Uterus (tissue), 2 donors: ENCODE results near the gene AP2B1.

Experiments
- POLR2A ChIP-seq, 2 donors: fragments of 450-650 bp; IDR thresholded peaks; one replicate each; pipeline ENCODE4 v1.6.1; 2016; ENCODE audit warnings: antibody characterized with exemption in 2 of 2, mild to moderate bottlenecking in 1 of 2, moderate library complexity in 1 of 2
- TF ChIP-seq, protein P1 (sequence below), 4 experiments: fragments of 200-600 bp in 2 of 4; fragments of 450-650 bp in 2 of 4; sonication (generic) in 2 of 4; IDR thresholded peaks; one replicate each; pipeline ENCODE4 v1.5.1; 2016 to 2019; ENCODE audit warnings: antibody characterized with exemption in 4 of 4, mild to moderate bottlenecking in 2 of 4, moderate library complexity in 1 of 4

DNA sequence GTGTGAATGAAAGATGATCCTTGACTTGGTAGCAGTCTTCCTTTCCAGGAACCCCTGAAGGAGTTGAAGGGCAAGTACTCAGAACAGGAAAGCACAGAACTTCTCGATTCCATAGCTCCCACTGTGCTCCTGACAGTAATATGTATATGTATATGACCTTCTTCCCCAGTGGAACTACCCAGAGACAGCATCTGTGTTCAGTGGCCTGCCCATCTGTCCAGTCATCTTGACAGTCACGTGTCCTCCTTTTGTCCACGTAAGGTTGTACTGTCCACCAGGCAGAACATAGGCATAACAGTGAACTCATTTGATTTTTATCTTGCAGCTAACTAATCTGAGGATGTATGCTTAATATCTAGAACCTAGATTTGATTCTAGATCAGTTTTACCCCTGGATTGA is 106.5 kb downstream of the AP2B1 start:
- no peak for TF ChIP-seq POLR2A (IDR thresholded peaks at IDR 0.05)
- TF ChIP-seq, protein P1, sequence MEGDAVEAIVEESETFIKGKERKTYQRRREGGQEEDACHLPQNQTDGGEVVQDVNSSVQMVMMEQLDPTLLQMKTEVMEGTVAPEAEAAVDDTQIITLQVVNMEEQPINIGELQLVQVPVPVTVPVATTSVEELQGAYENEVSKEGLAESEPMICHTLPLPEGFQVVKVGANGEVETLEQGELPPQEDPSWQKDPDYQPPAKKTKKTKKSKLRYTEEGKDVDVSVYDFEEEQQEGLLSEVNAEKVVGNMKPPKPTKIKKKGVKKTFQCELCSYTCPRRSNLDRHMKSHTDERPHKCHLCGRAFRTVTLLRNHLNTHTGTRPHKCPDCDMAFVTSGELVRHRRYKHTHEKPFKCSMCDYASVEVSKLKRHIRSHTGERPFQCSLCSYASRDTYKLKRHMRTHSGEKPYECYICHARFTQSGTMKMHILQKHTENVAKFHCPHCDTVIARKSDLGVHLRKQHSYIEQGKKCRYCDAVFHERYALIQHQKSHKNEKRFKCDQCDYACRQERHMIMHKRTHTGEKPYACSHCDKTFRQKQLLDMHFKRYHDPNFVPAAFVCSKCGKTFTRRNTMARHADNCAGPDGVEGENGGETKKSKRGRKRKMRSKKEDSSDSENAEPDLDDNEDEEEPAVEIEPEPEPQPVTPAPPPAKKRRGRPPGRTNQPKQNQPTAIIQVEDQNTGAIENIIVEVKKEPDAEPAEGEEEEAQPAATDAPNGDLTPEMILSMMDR (IDR thresholded peaks at IDR 0.05): no peak
